HepG2 (cell line): ENCODE results near the gene KDM5B. TPM values are rescaled to one million over a fixed set of nuclear protein-coding genes. Genes with fewer than 3 reads are reported as not detected.
A peak's percentile ranks its signal among the peaks of the same experiment; 100 is the strongest.

ENCODE experiments used
- ARNTL ChIP-seq: sonication (generic); formaldehyde crosslinking; IDR thresholded peaks from 2 replicates; pipeline ENCODE4 v1.4.0; 2020; ENCODE audit warnings: mild to moderate bottlenecking, missing genetic modification reagents
- E2F2 ChIP-seq: sonication (generic); formaldehyde crosslinking; IDR thresholded peaks from 2 replicates; pipeline ENCODE4 v1.4.0; 2020; ENCODE audit warnings: missing genetic modification reagents, borderline replicate concordance
- ELF4 ChIP-seq: sonication (generic); formaldehyde crosslinking; IDR thresholded peaks from 2 replicates; pipeline ENCODE4 v1.5.0; 2020; ENCODE audit warnings: missing genetic modification reagents, mild to moderate bottlenecking, moderate library complexity, borderline replicate concordance
- GLMP ChIP-seq: sonication (generic); formaldehyde crosslinking; IDR thresholded peaks from 2 replicates; pipeline ENCODE4 v1.9.0; 2021; ENCODE audit warnings: missing genetic modification reagents, mild to moderate bottlenecking, borderline replicate concordance
- GRHL1 ChIP-seq: sonication (generic); formaldehyde crosslinking; conservative IDR thresholded peaks from 2 replicates; pipeline ENCODE4 v1.8.0; 2022; ENCODE audit warnings: missing genetic modification reagents
- KDM6A ChIP-seq: IDR thresholded peaks from 2 replicates; pipeline ENCODE4 v1.6.1; 2016; ENCODE audit warnings: low read depth
- NONO ChIP-seq, 2 experiments: fragments of 450-650 bp in 1 of 2; sonication (generic) in 1 of 2; formaldehyde crosslinking in 1 of 2; IDR thresholded peaks in 1 of 2; conservative IDR thresholded peaks in 1 of 2; 2 replicates each; pipeline versions ENCODE4 v1.6.1 to v1.8.0; 2017 to 2022; ENCODE audit warnings: mild to moderate bottlenecking in 1 of 2, missing genetic modification reagents in 1 of 2, moderate library complexity in 1 of 2
- PRDM15 ChIP-seq: sonication (generic); formaldehyde crosslinking; IDR thresholded peaks from 2 replicates; pipeline ENCODE4 v1.4.0; 2020; ENCODE audit warnings: missing genetic modification reagents
- RARA ChIP-seq: IDR thresholded peaks from 2 replicates; pipeline ENCODE4 v1.6.1; 2016; ENCODE audit warnings: missing genetic modification reagents, missing compliant biosample characterization
- RNF219 ChIP-seq: sonication (generic); formaldehyde crosslinking; IDR thresholded peaks from 2 replicates; pipeline ENCODE4 v1.5.0; 2020; ENCODE audit warnings: mild to moderate bottlenecking, missing genetic modification reagents
- SALL1 ChIP-seq: sonication (generic); formaldehyde crosslinking; IDR thresholded peaks from 2 replicates; pipeline ENCODE4 v1.8.0; 2022; ENCODE audit warnings: mild to moderate bottlenecking, missing genetic modification reagents
- TBP ChIP-seq: sonication (generic); formaldehyde crosslinking; IDR thresholded peaks from 2 replicates; pipeline ENCODE4 v1.5.0; 2020; ENCODE audit warnings: missing genetic modification reagents
- YEATS2 ChIP-seq: sonication (generic); formaldehyde crosslinking; IDR thresholded peaks from 2 replicates; pipeline ENCODE4 v1.4.0; 2020; ENCODE audit warnings: missing genetic modification reagents, borderline replicate concordance
- ZNF18 ChIP-seq: sonication (generic); formaldehyde crosslinking; IDR thresholded peaks from 2 replicates; pipeline ENCODE4 v1.8.0; 2022; ENCODE audit warnings: mild to moderate bottlenecking, missing genetic modification reagents; ENCODE audit not compliant: insufficient replicate concordance
- ZNF234 ChIP-seq: sonication (generic); formaldehyde crosslinking; conservative IDR thresholded peaks from 2 replicates; pipeline ENCODE4 v1.5.1; 2020; ENCODE audit warnings: mild to moderate bottlenecking, missing genetic modification reagents
- ZNF446 ChIP-seq: sonication (generic); formaldehyde crosslinking; IDR thresholded peaks from 2 replicates; pipeline ENCODE4 v1.5.0; 2020; ENCODE audit warnings: mild to moderate bottlenecking, missing genetic modification reagents
- polyA plus RNA-seq, 8 experiments: library from polyadenylated mRNA; depleted of rRNA in 3 of 8; stranded (reverse) in 7 of 8; unstranded in 1 of 8; fragments of >200 nt; fragmentation: Illumina TruSeq in 4 of 8; extraction: Trizol in 4 of 8; gene quantifications; 2 replicates each; pipeline versions ENCODE4 v1.2.1 to v1.2.3, GENCODE V29; 2011 to 2016; ENCODE audit warnings: low read depth in 4 of 8, missing spikeins in 1 of 8, mixed read lengths in 1 of 8; ENCODE audit not compliant: insufficient read depth in 1 of 8
- total RNA-seq, 5 experiments: library from RNA; depleted of rRNA; stranded (reverse); fragments of >200 nt; fragmentation: Illumina TruSeq; extraction: Trizol; gene quantifications; 2 replicates each; pipeline ENCODE4 v1.2.3, GENCODE V29; 2016; ENCODE audit warnings: low read depth in 1 of 5

The KDM5B gene
- total and polyA plus RNA-seq, 2 of the 13 experiments (the other 11 are each of a cell fraction or from before 2014, with no cell fraction given), result 34.2 to 35.4 TPM

GRCh38 chr1:202810615-202811295, 2.5 kb upstream of the KDM5B start, which contains the start of gene PCAT6 (continued):
- TF ChIP-seq ZNF18 (CRISPR knock-in tag), result peak; percentile 17
- TF ChIP-seq SALL1, result peak; percentile 79
- peak; percentile 31; the same call in 1 of the 2 replicates for TF ChIP-seq RARA (CRISPR knock-in tag)
- TF ChIP-seq GLMP, result no peak
- no peak for TF ChIP-seq ZNF234 (CRISPR knock-in tag)
- TF ChIP-seq KDM6A (CRISPR knock-in tag), result no peak
- no peak for TF ChIP-seq RNF219 (CRISPR knock-in tag)
- no peak for TF ChIP-seq TBP
- TF ChIP-seq E2F2 (CRISPR knock-in tag), result no peak
- TF ChIP-seq NONO (IDR thresholded peaks at IDR 0.05), result no peak
- TF ChIP-seq NONO (CRISPR knock-in tag; conservative IDR thresholded peaks at IDR 0.05), result peak; percentile 80
- TF ChIP-seq YEATS2 (CRISPR knock-in tag), result peak; percentile 83; the same call in 1 of the 2 replicates
- no peak for TF ChIP-seq ARNTL (CRISPR knock-in tag)
- peak; percentile 75; the same call in 1 of the 2 replicates for TF ChIP-seq ZNF446 (CRISPR knock-in tag)
- no peak for TF ChIP-seq ELF4
- no peak for TF ChIP-seq PRDM15 (CRISPR knock-in tag)
- no peak for TF ChIP-seq GRHL1
